Colonic mucosa (tissue), 4 donors: ENCODE data around the gene WASL. TPM values are rescaled to one million over a fixed set of nuclear protein-coding genes. Genes with fewer than 3 reads are reported as not detected.
A peak's percentile ranks its signal among the peaks of the same experiment; 100 is the strongest.
"Not testable (repeated sequence)": the region's sequence is repeated elsewhere in the genome, so short reads cannot be mapped to it uniquely, and the experiment has no call there.

Experiments used
- DNase-seq: peaks from one replicate; pipeline ENCODE4 v3.0.0-alpha.2; 2020
- H3K27ac ChIP-seq: fragments of 200-600 bp; one replicate; pipeline ENCODE4 v1.8.0; 2021
- H3K27me3 ChIP-seq: fragments of 200-600 bp; one replicate; pipeline ENCODE4 v1.8.0; 2021
- H3K36me3 ChIP-seq: fragments of 200-600 bp; one replicate; pipeline ENCODE4 v1.8.0; 2021
- H3K4me1 ChIP-seq: fragments of 200-600 bp; one replicate; pipeline ENCODE4 v1.8.0; 2021; ENCODE audit warnings: mild to moderate bottlenecking
- H3K4me3 ChIP-seq: fragments of 200-600 bp; one replicate; pipeline ENCODE4 v1.8.0; 2021
- H3K9ac ChIP-seq, 2 donors: one replicate each; pipeline ENCODE4 v1.7.0; 2013; ENCODE audit warnings: control low read depth in 2 of 2, low read depth in 2 of 2, low read length in 2 of 2
- H3K9me3 ChIP-seq: fragments of 200-600 bp; one replicate; pipeline ENCODE4 v1.8.0; 2021
- intact Hi-C: fragments of 100-400 bp; cut with DNase I; formaldehyde crosslinking; loops from one replicate; pipeline ENCODE4 v1.14.1; 2022
- total RNA-seq, 2 donors: library from RNA; stranded (reverse); fragmentation: NEBNext Ultra II Directional in 1 of 2; extraction: Animal tissue kit (Norgen Biotek cat#: 25700) in 1 of 2; gene quantifications; one replicate each; pipeline ENCODE4 v1.2.1, GENCODE V29; 2021
- TF ChIP-seq, protein P1 (sequence below): fragments of 200-600 bp; IDR thresholded peaks from one replicate; pipeline ENCODE4 v1.8.0; 2022; ENCODE audit warnings: antibody characterized with exemption, mild to moderate bottlenecking
- donor health status: healthy.
- donor health status: DM: no; HTN: no; CAD: no.
- donor health status: DM: no; HTN: no; CAD: no.

The WASL gene
- total RNA-seq, 2 donors from 2014 or later, result 54.9 to 126 TPM

DNA sequence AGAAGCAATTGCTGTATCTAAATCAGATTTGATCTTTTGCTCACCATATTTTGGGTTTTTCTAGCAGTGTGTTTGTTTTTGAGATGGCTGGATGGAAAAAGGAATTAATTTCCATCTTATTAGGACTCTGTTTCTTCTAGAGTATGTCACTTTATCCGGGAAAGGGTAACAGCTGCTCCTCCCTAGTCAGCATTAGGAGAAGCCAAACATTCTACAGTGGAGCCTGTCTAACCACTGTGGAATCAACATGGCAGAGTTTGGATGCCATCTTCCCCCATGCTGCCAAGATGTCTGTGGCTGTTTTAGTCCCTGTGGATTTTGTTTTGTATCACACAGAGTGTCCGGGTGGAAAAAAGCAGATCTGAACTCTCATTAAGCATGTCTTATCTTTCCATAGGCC is 109.2 kb downstream of the WASL start:
- no peaks in the 10 kb centered on the region for H3K4me1 ChIP-seq
- H3K27me3 ChIP-seq, result peaks cover 3% of the 10 kb centered on the region
- TF ChIP-seq, protein P1, sequence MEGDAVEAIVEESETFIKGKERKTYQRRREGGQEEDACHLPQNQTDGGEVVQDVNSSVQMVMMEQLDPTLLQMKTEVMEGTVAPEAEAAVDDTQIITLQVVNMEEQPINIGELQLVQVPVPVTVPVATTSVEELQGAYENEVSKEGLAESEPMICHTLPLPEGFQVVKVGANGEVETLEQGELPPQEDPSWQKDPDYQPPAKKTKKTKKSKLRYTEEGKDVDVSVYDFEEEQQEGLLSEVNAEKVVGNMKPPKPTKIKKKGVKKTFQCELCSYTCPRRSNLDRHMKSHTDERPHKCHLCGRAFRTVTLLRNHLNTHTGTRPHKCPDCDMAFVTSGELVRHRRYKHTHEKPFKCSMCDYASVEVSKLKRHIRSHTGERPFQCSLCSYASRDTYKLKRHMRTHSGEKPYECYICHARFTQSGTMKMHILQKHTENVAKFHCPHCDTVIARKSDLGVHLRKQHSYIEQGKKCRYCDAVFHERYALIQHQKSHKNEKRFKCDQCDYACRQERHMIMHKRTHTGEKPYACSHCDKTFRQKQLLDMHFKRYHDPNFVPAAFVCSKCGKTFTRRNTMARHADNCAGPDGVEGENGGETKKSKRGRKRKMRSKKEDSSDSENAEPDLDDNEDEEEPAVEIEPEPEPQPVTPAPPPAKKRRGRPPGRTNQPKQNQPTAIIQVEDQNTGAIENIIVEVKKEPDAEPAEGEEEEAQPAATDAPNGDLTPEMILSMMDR, result no peak
- no peak overlapping the region for H3K9ac ChIP-seq
- H3K9me3 ChIP-seq, result no peaks in the 10 kb centered on the region
- intact Hi-C loops, result loop anchor here (5.0 kb wide), 1 partner anchor 228 kb away; no protein-coding TSS in a partner anchor
- H3K4me3 ChIP-seq, result no peak overlapping the region
- H3K36me3 ChIP-seq, result no peaks in the 10 kb centered on the region
- no peak for DNase-seq
- H3K27ac ChIP-seq, result no peak overlapping the region

DNA sequence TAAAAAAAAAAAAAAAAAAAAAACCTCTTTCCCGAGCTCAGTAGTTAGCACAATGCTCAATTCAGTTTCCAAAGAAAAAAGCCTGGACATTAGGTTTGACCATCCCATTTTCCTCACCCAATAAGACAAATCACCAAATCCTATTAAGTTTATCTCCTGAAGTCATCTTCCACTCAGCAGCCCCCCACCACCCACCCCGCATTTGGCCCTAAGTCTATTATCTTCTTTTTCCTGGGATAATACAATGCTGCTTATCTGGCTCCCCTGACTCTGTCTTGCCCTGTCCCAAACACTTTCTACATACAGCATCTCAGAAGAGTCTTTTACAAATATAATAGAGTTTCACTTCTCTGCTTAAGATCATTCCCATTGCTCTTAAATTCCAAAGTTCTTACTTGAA is 110.9 kb downstream of the WASL start:
- no peak overlapping the region for H3K4me3 ChIP-seq
- no peaks in the 10 kb centered on the region for H3K36me3 ChIP-seq
- DNase-seq, result no peak
- H3K4me1 ChIP-seq, result no peaks in the 10 kb centered on the region
- TF ChIP-seq, protein P1, result no peak
- intact Hi-C loops, result loop anchor here (5.0 kb wide), 1 partner anchor 229 kb away; no protein-coding TSS in a partner anchor
- H3K27ac ChIP-seq, result no peak overlapping the region
- no peaks in the 10 kb centered on the region for H3K9me3 ChIP-seq
- peaks cover 3% of the 10 kb centered on the region for H3K27me3 ChIP-seq
- no peak overlapping the region for H3K9ac ChIP-seq

DNA sequence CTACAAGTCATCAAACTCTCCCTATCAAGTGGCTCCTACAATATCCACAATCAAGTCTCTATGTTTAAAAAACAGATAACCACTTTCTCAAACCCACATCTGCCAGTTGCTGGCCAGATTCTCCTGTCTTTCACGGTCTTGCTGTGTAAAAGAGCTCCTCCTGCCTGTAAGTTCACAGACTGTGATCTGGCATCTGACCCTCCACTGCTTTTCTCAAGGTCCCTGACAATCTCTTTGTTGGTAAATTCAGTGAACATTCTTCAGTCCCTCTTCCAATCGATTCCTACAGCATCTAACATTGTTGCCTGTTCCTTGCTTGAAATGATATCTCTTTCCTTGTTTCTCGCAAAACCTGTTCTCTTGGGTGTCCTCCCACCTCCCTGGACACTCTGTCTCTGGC is 111.6 kb downstream of the WASL start:
- H3K36me3 ChIP-seq, result no peaks in the 10 kb centered on the region
- H3K9ac ChIP-seq, result no peak overlapping the region
- no peak overlapping the region for H3K27ac ChIP-seq
- peaks cover 3% of the 10 kb centered on the region for H3K27me3 ChIP-seq
- intact Hi-C loops, result loop anchor here (5.0 kb wide), 1 partner anchor 230 kb away; no protein-coding TSS in a partner anchor
- DNase-seq, result no peak
- H3K4me3 ChIP-seq, result no peak overlapping the region
- H3K4me1 ChIP-seq, result no peaks in the 10 kb centered on the region
- H3K9me3 ChIP-seq, result no peaks in the 10 kb centered on the region
- TF ChIP-seq, protein P1, result no peak

DNA sequence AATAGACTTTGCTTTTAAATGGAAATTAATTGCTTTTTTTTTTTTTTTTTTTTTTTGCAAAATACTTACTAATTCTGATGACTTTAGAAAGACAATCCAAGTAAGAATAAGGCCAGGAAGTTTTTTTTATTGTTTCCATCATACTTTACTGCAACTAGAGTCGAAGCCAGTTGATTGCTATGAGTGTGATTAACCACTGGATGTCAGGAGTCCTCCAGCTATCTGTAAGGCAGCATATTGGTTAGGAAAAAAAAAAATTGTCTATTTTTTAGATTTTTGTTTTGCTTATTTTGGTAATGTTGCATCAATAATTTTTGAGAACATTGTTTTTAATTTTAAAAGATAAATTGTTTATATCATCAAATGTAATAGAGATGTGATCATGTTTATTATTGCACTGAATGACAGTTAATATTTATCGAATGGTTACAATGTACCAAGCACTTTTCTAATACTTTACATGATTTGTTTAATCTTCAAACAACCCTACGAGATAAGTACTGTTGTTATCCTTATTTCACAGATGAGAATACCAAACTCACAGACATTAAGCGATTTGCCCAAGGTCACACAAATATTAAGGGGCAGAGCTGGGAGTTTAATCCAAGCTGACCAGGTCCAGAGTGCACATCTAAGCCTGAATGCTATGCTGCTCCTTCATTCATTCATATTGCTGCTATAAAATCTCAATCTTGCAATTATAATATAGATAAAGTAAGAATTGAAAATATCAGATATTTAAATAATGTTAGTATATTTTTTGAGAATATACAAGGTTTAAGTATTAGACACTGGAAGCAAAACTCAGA is 113.0 kb downstream of the WASL start:
- no peaks in the 10 kb centered on the region for H3K9me3 ChIP-seq
- H3K36me3 ChIP-seq, result no peaks in the 10 kb centered on the region
- peaks cover 3% of the 10 kb centered on the region for H3K27me3 ChIP-seq
- intact Hi-C loops, result loop anchor here (5.0 kb wide), 1 partner anchor 232 kb away; no protein-coding TSS in a partner anchor
- TF ChIP-seq, protein P1, result peak; percentile 18
- no peak overlapping the region for H3K9ac ChIP-seq
- DNase-seq, result no peak
- H3K4me3 ChIP-seq, result no peak overlapping the region
- no peaks in the 10 kb centered on the region for H3K4me1 ChIP-seq
- no peak overlapping the region for H3K27ac ChIP-seq

DNA sequence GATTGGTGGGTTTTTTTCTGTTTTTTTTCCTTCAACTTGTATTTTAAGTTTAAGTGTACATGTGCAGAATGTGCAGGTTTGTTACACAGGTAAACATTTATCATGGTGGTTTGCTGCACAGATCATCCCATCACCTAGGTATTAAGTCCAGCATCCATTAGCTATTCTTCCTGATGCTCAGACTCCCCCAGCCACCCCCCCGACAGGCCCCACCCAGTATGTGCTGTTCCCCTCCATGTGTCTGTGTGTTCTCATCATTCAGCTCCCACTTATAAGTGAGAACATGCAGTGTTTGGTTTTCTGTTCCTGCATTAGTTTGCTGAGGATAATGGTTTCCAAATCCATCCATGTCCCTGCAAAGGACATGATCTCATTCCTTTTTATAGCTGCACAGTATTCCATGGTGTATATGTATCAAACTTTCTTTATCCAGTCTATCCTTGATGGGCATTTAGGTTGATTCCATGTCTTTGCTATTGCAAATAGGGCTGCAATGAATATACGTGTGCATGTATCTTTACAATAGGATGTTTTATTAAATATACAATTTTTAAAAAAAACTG is 114.7 kb downstream of the WASL start:
- H3K36me3 ChIP-seq, H3K9me3 ChIP-seq, H3K27ac ChIP-seq, H3K27me3 ChIP-seq, H3K4me1 ChIP-seq, H3K9ac ChIP-seq, DNase-seq, intact Hi-C loops, H3K4me3 ChIP-seq: not testable (repeated sequence)

DNA sequence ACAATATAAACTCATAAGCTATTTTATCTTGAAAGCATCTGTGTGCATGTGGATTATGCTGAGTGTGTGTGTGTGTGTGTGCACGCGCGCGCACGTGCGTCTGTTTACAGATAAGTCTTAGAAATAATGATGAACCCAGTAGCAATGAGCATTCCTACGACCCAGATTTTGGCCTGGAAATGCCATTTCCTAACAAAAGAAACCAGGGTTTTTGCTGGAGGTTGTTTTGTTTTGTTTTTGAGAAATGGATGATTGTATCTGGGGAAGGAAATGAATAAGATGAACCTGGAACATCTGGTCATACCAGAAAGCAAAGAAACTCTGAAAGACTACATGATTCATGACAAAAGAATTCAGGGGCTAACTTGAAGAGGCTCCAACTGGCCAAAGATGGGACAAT is 115.2 kb downstream of the WASL start:
- Histone ChIP-seq H3K9me3 (no peaks in the 10 kb centered on the region), H3K9ac (no peak overlapping the region), H3K27me3 (no peaks in the 10 kb centered on the region), H3K4me1 (no peaks in the 10 kb centered on the region), H3K36me3 (no peaks in the 10 kb centered on the region), H3K4me3 (no peak overlapping the region), H3K27ac (no peak overlapping the region)
- no peak for DNase-seq
- TF ChIP-seq, protein P1, result no peak
- intact Hi-C loops, result no loop called here
